Stimulated activated CD4-positive, alpha-beta T cell treated with anti-CD3 and anti-CD28 coated beads, Interleukin-2, amount 100 ng/mL, for 4 hours (primary cell): ENCODE measurements around the gene PTPRZ1.

Source experiments
- DNase-seq: peaks from one replicate; pipeline ENCODE4 v3.0.0-alpha.2; 2020; ENCODE audit warnings: low read depth

The PTPRZ1 gene

DNA sequence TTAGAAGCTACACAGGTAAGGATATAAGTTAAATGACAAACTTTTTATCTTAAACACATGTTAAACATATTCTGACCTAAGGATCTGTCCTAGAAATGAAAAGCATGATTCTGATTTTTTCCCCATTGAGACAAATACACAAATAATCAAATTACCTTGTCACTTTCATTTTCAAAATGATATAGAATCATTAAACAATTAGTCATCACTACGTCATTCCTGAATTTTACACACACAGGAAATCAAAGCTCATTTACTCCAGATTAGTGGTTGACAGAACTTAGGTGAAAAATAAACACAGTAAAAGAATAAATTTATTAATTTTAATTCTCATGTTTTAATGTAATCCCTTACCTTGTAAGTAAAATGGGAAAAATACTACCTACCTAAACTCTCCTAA lies 182.1 kb downstream of the PTPRZ1 start:
- no peak for DNase-seq

DNA sequence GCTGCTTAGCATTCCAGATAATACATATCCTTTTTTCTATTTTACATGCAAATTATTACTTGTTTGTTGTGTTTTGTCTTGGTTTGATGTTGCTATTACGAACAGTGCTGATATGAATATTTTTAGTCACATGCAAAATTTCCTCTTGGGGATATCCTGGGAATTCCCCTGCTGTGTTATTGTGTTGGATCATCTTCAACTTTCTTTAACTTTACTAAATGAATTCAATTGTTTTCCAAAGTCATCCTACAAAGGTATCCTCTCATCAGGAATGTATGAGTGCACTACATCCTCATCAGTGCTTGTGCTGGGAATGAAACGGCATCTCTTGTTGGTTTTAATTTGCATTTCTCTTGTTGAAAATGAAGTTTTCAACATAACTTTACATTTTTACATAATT lies 184.0 kb downstream of the PTPRZ1 start:
- no peak for DNase-seq

DNA sequence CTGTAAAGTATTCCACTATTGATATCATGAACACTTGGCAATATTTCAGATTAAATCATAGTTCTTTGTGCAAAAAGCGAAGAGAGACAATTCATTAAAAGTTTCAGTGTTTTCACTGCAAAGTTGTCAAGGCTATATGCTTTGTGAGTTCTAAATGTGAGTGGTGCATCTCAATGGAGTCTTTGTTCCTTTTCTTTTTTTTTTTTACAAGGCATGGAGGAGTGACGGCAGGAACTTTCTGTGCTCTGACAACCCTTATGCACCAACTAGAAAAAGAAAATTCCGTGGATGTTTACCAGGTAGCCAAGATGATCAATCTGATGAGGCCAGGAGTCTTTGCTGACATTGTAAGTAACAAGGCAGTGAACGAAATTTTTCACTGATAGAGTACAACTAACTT lies 186.6 kb downstream of the PTPRZ1 start:
- DNase-seq = no peak

DNA sequence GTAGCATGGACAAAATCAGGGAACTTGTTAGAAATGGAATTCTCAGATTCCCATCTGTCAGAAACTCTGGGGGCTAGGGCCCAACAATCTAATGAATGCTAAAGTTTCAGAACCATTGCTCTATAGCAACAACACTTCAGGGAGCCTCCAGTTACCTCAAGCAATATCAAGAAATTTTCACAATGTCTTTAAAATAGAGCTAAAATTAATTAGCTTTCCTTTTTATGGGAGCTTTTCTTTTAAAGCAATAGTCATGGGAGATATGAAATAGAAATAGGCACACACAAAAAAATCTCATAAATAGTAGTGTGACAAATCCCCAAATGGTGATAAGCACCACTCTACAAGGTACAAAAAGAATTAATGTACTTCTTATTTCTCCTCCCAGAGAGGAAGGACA lies 190.2 kb downstream of the PTPRZ1 start:
- DNase-seq = no peak

DNA sequence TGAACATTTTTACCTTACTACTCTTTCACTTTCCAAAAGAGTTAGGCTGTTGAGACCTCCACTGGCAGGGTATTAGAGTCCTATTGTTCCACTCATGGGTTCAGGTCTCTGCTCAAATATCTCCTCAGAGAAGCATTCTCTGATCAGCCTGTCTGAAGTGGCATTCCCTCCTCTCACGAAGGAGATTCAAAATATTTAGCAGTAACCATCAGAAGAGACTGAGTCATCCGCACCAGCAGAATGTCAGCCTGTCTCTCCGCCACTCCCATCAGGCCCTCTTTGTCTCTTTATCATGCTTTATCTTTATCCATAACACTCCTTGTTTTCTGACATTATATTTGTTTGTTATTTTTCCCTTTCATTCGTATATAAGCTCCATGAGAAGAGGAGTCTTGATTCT lies 192.0 kb downstream of the PTPRZ1 start:
- no peak for DNase-seq

- no peak for DNase-seq
Measured at GRCh38 chr7:122067077-122067476, 194.1 kb downstream of the PTPRZ1 start.

GRCh38 chr7:122068046-122068445 lies 195.1 kb downstream of the PTPRZ1 start:
- DNase-seq = no peak

GRCh38 chr7:122068999-122069398 lies 196.0 kb downstream of the PTPRZ1 start:
- no peak for DNase-seq

DNA sequence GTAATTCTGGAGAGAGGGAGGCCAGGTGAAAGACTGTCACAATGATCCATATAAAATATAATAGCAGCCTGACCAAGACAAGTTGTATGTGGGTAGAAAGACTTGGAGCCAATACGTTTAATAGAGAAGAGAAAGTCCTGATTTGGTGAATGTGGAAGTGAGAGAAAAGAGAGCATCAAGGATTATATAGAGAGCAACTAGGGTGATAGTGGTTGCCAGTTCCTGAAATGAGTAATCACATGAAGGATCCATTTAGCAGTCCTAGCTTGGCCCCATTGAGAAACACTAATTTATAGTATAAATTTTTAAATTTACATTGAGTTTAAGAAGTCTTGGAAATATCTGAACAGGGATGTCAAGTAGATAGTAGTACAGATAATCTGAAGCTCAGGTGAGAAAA lies 197.1 kb downstream of the PTPRZ1 start:
- DNase-seq = no peak

GRCh38 chr7:122070834-122071233 lies 197.9 kb downstream of the PTPRZ1 start:
- DNase-seq = no peak

- no peak for DNase-seq
Measured at GRCh38 chr7:122072272-122072671, 199.3 kb downstream of the PTPRZ1 start.

DNA sequence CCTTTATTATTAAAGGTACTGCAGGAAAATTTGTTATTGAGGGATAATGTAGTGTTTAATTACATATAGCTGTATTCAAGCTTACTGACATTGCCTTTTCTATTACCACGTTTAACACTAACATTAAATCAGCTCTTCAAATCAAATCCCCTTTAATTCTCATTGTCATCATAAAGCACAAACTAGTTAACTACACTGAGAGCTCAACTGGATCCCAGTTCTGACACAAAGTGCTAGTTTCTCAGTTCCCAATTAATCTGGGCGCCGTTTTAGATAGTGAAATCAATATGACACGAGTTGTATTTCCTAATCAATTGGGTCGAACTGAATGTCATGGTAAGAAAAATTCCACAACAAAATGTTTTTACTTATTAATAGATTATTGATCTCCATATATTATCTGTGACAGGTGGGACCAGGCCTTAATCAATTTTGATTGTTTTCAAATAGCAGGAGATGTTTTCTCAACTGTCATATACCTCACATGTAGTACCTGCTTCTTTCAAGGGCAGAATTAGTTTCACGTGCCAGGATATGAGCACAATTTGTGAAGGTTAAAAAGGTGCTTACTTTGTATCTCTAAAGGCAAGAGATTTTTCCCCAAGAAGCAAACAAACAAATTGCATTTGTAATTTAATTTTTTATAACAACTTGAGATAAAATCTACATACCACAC lies 200.1 kb downstream of the PTPRZ1 start:
- DNase-seq = no peak

- DNase-seq = no peak
Measured at GRCh38 chr7:122073635-122074034, 200.7 kb downstream of the PTPRZ1 start.

GRCh38 chr7:122082160-122082559 lies 209.2 kb downstream of the PTPRZ1 start:
- DNase-seq = no peak

GRCh38 chr7:122082670-122083069 lies 209.7 kb downstream of the PTPRZ1 start:
- no peak for DNase-seq

DNA sequence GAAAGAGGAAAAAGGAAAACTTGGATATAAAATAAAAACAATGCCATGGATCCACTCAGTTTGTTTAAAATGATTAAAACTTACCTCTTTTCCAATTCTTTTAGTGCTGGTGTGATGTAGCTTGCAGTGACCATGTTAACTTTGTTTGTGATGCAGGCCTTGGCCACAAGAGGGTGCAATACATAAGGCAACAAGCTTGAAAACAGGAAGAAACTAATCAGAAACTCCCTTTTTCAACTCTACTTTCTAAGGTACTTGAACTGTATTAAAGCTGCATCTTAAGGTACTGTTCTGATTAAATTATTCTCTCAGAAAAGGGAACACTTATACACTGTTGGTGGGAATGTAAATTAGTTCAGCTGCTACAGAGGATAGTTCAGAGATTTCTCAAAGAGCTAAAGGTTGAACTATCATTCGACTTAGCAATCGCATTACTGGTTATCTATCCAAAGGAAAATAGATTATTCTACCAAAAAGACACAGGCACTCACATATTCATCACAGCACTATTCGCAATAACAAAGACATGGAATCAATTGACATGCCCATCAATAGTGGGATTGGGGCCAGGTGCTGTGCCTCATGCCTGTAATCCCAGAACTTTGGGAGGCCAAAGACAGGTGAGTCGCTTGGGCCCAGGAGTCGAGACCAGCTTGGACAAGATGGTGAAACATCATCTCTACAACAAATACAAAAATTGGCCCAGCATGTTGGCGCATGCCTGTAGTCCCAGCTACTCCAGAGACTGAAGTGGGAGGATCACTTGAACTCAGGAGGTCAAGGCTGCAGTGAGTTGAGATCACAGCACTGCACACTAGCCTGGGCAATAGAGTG lies 220.2 kb downstream of the PTPRZ1 start:
- peak; percentile 16 for DNase-seq

DNA sequence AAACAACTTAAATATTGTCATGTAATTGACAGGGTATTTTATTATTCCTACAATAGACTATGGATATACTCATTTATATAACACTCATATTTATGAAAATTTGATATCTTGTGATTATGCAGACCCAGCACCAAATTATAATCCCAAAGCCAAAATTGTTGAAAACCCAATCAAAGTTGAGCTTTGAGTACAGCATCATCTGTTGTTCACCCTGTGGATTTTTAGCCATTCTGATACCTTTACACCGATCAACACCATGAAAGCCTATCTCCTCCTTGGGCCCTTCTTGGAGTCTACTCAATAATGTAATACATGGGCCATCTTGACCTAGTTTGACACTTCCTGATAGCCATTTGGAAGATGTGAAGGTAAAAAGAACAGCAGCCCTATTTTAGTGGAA lies 221.6 kb downstream of the PTPRZ1 start:
- no peak for DNase-seq

GRCh38 chr7:122095642-122096041 lies 222.7 kb downstream of the PTPRZ1 start:
- DNase-seq = no peak

DNA sequence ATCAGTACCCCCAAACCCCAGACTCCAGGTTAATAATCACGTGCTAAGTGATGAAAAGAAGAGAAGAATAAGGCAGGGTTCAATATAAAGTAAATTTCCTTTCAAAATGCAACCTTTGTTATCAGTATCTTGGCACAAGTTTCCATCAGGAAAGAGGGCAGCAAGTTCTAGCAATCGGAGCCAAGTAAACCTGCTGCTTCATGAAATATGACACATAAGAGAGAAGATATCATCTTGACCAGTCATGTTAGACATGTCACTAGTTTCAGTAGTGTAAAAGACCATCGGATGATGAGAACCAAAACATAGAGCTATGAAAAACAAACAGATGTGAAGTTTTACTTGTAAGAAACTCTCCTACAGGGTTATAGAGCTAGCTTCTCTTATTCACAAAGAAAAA lies 227.1 kb downstream of the PTPRZ1 start:
- DNase-seq = no peak

GRCh38 chr7:122103064-122103463 lies 230.1 kb downstream of the PTPRZ1 start:
- DNase-seq = no peak
